GM12878 (cell line): ENCODE results near the gene BAZ2A.

Experiments used
- CEBPB ChIP-seq, 2 experiments: fragments of 150-350 bp in 1 of 2; IDR thresholded peaks; 2 replicates each; pipeline ENCODE4 v1.6.1; 2012 to 2014; ENCODE audit warnings: low read depth in 2 of 2, low read length in 2 of 2, borderline replicate concordance in 1 of 2, inconsistent platforms in 1 of 2
- CTCF ChIP-seq, 3 experiments: IDR thresholded peaks in 2 of 3; conservative IDR thresholded peaks in 1 of 3; 2 replicates each; pipeline ENCODE4 v1.5.1; 2011; ENCODE audit warnings: low read depth in 3 of 3, low read length in 3 of 3, mild to moderate bottlenecking in 3 of 3, control low read depth in 2 of 3, moderate library complexity in 2 of 3, inconsistent platforms in 1 of 3, mixed read lengths in 1 of 3; ENCODE audit not compliant: control insufficient read depth in 2 of 3, insufficient read depth in 1 of 3; ENCODE audit errors: extremely low read depth in 1 of 3
- EZH2 ChIP-seq: IDR thresholded peaks from 2 replicates; pipeline ENCODE4 v1.6.1; 2012; ENCODE audit warnings: low read depth, mild to moderate bottlenecking, control low read depth, inconsistent platforms, low read length, borderline replicate concordance; ENCODE audit not compliant: control insufficient read depth
- FOS ChIP-seq: IDR thresholded peaks from 3 replicates; pipeline ENCODE4 v1.6.1; 2011; ENCODE audit warnings: borderline replicate concordance; ENCODE audit not compliant: insufficient read length; ENCODE audit errors: extremely low read depth
- FOXK2 ChIP-seq: fragments of 450-650 bp; IDR thresholded peaks from 2 replicates; pipeline ENCODE4 v1.6.1; 2017; ENCODE audit warnings: mild to moderate bottlenecking, moderate library complexity
- NFIC ChIP-seq: IDR thresholded peaks from 2 replicates; pipeline ENCODE4 v1.6.1; 2012; ENCODE audit warnings: low read depth, mild to moderate bottlenecking, inconsistent platforms, low read length, moderate library complexity
- POLR2A ChIP-seq: IDR thresholded peaks from 2 replicates; pipeline ENCODE4 v1.6.1; 2011; ENCODE audit warnings: low read depth, mild to moderate bottlenecking, low read length
- SIN3A ChIP-seq: IDR thresholded peaks from 2 replicates; pipeline ENCODE4 v1.6.1; 2012; ENCODE audit warnings: low read depth, low read length, improper control_type of control experiment
- TCF12 ChIP-seq: IDR thresholded peaks from 2 replicates; pipeline ENCODE4 v1.6.1; 2011; ENCODE audit warnings: low read depth, mild to moderate bottlenecking, low read length
- WRNIP1 ChIP-seq: IDR thresholded peaks from 2 replicates; pipeline ENCODE4 v1.6.1; 2011; ENCODE audit warnings: low read depth, low read length, improper control_type of control experiment, borderline replicate concordance

DNA sequence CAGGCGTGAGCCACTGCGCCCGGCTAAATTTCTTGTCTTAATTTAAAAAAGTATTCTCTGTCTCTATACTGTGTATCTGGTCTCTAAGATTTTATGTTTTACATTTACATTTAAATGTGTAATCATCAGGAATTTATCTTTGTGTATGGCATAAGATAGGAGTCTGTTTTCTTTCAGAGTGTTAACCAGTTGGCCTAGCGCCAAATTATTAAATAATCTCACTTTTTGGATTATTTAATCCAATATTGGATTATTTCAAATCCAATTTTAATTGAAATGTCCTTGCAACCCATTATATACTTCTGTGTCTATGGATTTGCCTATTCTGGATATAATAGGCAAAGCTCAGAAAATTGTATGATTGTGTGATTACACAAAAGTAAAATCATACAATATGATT, 45.0 kb downstream of the BAZ2A start:
- TF ChIP-seq CTCF (IDR thresholded peaks at IDR 0.05 in 2 of 3, conservative IDR thresholded peaks at IDR 0.05 in 1 of 3; ENCODE audit: control insufficient read depth in 2 of 3, extremely low read depth in 1 of 3, insufficient read depth in 1 of 3, low read depth in 3 of 3, low read length in 3 of 3) (no peak), CEBPB (IDR thresholded peaks at IDR 0.05; ENCODE audit: borderline replicate concordance in 1 of 2, low read depth in 2 of 2, low read length in 2 of 2) (no peak), TCF12 (no peak), EZH2 (no peak), FOS (no peak), FOXK2 (no peak), SIN3A (no peak), WRNIP1 (no peak), POLR2A (no peak), NFIC (no peak)
